ENCODE measurements around the gene ELOVL3.

ELOVL3 gene

DNA sequence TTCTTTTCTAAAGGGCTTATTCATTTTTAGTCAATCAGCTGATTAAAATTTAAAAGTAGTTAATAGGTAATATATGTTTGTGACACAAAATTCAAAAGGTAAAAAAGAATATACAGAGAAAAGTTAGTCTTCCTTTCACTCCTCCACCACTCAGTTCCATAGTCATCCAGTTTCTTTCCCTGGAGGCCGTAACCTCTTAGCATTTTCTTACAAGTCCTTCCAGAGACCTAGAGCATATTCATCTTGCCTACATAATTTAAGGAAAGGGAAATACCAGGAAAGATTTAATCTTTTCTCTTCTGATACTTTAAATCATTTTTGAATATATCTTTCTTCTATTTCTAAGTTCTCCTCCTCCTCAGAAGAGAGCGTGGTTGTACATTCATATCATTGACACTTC lies 29.3 kb downstream of the ELOVL3 start:
- no peak for DNase-seq

DNA sequence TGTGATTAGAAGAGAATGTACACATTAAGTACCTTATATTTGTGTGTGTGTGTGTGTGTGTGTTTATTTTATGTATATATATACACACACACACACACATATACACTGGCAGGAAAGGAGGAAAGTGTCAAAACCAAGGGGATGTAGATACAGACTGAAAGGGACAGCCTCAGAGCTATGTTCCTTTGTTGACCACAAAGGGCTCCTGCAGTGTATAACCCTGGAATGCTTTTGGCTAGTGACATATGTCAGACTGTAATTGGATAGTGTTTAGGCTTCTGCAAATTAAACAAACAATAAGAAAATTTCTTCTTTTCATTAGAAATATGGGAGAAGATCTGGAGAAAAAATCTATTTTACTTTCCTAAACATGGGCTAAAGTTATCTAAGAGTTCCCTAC lies 35.1 kb downstream of the ELOVL3 start:
- no peak for DNase-seq

DNA sequence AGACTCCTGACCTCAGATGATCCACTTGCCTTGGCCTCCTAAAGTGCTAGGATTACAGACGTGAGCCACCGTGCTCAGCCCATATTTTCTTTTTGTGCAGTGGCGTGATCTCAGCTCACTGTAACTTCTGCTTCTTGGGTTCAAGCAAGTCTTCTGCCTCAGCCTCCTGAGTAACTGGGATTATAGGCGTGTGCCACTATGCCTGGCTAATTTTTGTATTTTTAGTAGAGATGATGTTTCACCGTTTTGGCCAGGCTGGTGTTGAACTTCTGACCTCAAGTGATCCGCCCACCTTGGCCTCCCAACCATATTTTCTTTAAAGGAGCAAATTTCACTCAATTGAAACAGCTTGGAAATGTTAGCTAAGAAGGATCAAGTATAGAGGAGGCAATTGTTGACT lies 35.7 kb downstream of the ELOVL3 start:
- no peak for DNase-seq

DNA sequence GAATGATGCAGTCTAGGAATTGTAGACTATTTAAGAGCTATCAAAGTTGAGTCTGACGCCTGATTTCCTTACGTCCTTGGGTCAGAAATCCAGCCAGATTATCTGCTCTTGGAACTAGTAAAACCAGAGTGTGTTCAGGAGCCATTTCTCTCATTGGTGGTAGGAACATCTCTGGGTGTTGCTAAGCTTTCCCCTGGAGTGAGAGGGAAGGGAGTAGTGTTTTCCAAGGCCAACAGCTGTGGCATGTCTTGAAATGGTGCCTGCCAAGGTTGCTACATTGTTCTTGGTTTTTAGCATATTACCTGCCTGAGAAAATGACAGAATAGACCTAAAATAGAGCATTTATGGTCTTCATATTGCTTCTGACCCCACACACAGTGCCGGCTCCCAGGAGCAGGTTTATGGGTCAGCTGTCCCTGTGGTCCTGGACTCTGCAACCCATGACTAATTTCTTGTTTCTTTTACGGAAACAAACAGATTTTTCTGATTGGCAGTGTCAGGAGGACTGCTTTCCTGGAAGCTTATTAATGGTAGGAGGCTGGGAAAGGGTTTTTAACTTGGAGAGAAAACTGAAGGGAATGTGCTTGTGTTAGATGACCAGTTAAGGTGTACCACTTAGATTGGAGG lies 36.8 kb downstream of the ELOVL3 start:
- DNase-seq = no peak

DNA sequence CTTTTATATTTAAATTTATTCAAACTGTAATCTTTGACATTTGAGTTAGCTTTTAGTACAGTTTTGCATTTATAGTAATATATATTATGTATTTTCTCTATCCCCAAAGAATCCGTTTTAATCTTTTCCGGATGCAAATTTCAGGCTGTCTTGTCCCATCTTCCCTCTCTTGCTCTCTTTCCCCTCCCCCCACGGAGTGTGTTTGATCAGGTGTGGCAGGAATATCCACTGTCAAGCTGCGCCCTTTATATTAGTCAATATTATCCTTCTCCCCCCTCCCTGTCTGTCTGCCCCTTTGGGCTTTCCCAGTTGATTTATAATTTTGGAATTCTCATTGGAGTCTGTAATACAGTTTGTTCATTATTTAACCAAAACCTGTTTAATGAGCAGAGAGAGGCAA lies 38.3 kb downstream of the ELOVL3 start:
- DNase-seq = no peak

DNA sequence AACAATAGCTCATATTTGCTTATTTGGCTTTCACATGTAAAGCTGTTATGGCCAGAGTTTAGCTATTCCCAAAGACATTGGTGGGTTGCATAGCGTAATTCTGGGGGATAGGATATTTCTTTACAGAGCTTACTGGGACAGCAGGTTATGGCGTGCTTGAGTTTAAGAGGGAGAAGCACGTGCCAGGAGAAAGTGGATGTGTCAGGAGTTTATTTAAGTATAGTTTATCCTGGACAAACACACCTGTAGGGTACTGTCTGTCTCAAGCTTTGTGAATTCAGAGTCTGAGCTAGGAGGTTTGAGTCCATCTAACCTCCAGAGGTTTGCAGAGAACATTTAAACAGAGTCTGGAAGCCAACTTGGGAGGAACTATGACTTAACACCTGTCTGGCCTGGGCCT lies 40.6 kb downstream of the ELOVL3 start:
- no peak for DNase-seq

DNA sequence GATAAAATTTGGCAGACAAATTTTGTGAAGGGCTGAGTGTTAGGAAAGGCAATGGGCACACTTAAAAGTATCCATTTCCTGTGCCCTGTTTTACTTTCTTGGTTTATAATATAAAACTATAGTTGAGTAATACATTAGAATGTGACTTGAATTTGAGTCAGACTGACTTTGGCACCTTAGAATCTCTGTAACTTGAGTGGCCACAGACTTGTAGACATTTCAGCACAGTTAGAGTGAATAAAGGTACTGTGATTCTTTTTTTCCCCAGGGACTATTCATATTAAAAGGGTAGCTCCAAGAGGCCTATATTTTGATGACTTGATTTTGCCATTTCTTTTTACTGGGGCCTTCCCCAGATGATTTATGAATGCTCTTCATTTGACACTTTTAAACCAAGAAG lies 41.6 kb downstream of the ELOVL3 start:
- DNase-seq = no peak

DNA sequence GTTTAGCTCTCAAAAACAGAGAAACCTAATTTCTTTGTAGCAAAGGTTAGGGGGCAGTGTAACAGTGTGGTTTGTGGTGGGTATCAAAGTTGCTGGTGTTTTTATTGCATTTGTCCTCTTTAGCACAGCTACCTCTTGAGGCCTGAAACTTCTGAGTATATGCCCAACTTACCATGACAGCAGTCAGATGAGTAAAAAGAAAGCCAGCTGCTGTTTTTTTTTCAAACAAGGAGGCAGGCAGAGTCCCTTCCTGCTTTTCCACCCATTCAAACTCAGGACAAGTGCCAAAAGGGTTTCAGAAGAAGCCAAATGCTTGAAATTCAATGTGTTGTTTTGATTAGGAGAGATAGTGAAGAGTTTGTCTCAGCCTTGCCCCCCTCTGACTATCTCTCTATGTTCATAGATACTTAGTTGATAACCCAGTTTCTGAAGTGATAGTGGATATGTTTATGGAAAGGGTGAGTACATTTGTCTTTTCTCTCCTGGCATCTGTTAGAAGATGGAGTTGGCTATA lies 42.3 kb downstream of the ELOVL3 start:
- peak; percentile 32 for DNase-seq

DNA sequence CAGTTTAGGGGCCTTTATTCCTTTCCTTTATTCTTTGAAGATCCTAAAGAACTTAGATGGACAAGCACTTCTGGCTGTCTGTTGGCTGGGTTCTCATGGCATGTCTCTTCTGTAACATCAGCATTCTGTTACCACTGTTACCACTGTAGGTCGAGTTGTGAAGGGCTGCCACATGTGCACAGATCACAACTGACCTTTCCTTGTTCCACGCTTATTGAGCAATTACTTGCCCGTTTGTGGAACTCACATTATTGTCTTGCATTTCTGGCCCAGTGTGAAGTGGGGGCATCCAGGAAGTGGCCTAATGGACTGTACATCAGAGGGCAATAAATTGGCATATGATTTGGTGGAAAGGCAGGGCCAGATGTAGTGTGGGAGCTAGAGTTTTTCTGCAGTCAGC lies 42.9 kb downstream of the ELOVL3 start:
- no peak for DNase-seq

DNA sequence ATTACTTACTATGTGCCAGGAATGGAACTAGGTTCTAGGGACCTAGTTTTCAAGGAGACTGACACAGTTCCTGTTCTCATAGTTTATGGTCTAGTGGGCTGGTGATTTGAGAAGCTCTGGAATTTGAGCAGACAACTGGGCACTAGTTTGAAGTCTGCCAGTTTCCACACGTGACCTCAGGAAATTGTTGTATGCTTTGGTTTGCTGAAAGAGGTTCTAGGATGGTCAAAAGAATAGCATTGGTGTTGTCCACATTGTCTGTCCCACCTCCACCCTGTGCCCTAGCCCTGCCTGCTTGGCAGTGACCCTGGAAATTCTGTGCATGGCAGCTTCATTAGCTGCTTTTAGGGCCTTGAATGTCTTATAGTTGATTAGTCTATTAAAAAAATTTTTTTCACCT lies 48.0 kb downstream of the ELOVL3 start:
- no peak for DNase-seq

DNA sequence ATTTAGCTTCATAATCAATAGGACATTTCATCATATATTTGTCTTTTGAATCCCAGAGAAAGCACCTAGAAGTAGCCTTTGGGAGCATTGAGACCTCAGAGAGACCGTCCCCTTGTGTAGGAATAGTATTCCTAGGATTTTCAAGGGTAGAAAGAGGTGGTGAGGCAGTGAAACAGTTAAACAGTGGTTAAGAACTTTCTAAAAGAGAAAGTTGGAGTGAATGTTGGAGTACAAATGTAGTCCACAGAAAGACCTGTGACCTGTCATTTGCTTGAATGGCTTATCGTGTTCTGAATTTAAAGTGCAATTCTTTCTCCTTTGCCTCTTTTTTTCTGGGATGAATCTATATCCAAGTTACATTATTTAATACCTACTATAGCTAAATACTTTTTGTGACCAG lies 49.2 kb downstream of the ELOVL3 start:
- DNase-seq = no peak

DNA sequence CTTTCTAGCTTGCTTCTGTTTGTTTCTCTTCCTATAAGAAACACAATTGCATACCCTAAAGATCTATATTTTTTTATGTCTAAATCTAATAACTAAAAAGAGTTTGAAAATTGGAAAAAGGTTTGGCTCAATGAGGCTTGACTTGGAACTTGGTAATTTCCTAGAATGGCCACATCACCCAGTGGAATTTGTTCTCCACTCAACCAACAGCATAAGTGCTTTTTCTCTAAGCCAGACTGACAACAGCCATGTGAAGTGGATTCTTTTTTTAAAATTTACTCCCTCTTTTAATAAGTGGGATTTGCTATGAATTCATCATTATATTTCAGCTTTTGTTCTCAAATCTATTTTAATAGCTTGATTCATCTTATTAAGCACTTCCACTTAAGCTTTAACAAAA lies 53.0 kb downstream of the ELOVL3 start:
- DNase-seq = no peak
